Measurements from ENCODE around the gene NUP35. TPM values are rescaled to one million over a fixed set of nuclear protein-coding genes. Genes with fewer than 3 reads are reported as not detected.

The NUP35 gene
- total and polyA plus RNA-seq, 2 of the 8 experiments (the other 6 are each of a cell fraction or from before 2014, with no cell fraction given): 30.7 to 48.7 TPM

DNA sequence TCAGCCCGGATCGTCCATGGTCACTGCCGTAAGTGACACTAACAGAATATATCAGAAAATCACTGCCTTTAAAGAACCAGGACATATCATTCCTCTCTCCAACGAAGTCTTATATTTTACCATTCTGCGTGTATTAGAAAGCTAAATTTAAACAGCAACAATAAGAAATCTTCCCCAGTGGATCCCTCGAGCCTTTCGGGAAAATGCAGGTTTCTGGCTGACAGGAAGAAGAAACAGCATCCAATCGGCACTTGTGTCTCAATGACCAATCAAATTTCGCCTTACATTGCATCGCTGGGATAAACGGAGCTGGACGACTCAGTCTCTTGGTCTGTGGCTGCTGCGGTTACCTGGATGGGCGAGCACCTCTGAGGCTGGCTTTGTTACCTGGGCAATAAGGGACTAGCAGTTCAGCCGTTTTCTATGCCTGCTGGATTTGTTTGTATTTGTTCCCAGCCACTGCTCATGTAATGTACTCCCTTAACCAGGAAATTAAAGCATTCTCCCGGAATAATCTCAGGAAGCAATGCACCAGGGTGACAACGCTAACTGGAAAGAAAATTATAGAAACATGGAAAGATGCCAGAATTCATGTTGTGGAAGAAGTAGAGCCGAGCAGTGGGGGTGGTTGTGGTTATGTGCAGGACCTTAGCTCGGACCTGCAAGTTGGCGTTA, 45.6 kb upstream of the NUP35 start, which contains the start of gene DUSP19 (continued):
- TF ChIP-seq CHD2 (IDR thresholded peaks at IDR 0.05; ENCODE audit: low read length) (peak; percentile 67; the same call in 1 of the 2 replicates), RAD21 (IDR thresholded peaks at IDR 0.05 in 1 of 2, conservative IDR thresholded peaks at IDR 0.05 in 1 of 2; ENCODE audit: low read depth in 2 of 2, low read length in 2 of 2) (peak in 1 of 2 experiments; percentile 12; a peak in 1 of 4 replicates), NRF1 (IDR thresholded peaks at IDR 0.05; ENCODE audit: low read depth, low read length) (no peak), TBP (IDR thresholded peaks at IDR 0.05; ENCODE audit: low read depth, low read length) (peak; percentile 88), CREB1 (IDR thresholded peaks at IDR 0.05) (peak; percentile 41; the same call in 1 of the 2 replicates), SIN3A (conservative IDR thresholded peaks at IDR 0.05 in 1 of 2, IDR thresholded peaks at IDR 0.05 in 1 of 2; ENCODE audit: low read depth in 1 of 2, low read length in 2 of 2) (peak; percentile 45 to 87; a peak in 2 of 4 replicates), GTF2F1 (IDR thresholded peaks at IDR 0.05; ENCODE audit: borderline replicate concordance, low read depth, low read length) (0 out of 2 replicates have a peak, but pooled peaks have one; percentile 51), EGR1 (IDR thresholded peaks at IDR 0.05; ENCODE audit: borderline replicate concordance, low read depth, low read length) (no peak), POLR2AphosphoS5 (IDR thresholded peaks at IDR 0.05; ENCODE audit: low read depth, low read length) (peak; percentile 90), BRCA1 (IDR thresholded peaks at IDR 0.05; ENCODE audit: low read depth, low read length) (no peak), POLR2A (IDR thresholded peaks at IDR 0.05; ENCODE audit: control extremely low read depth in 1 of 2, low read depth in 2 of 2, low read length in 2 of 2) (peak; percentile 25 to 93), TAF7 (optimal IDR thresholded peaks at IDR 0.05; ENCODE audit: borderline replicate concordance, low read depth, low read length) (peak; percentile 63), SRF (IDR thresholded peaks at IDR 0.05; ENCODE audit: low read depth, low read length) (no peak), TAF1 (IDR thresholded peaks at IDR 0.05; ENCODE audit: low read depth, low read length) (peak; percentile 92), KDM4A (IDR thresholded peaks at IDR 0.05; ENCODE audit: low read depth, low read length, severe bottlenecking) (peak; percentile 45), EP300 (IDR thresholded peaks at IDR 0.05; ENCODE audit: borderline replicate concordance in 1 of 2, low read depth in 2 of 2, low read length in 2 of 2) (no peak)
- TF ChIP-seq, protein P1, sequence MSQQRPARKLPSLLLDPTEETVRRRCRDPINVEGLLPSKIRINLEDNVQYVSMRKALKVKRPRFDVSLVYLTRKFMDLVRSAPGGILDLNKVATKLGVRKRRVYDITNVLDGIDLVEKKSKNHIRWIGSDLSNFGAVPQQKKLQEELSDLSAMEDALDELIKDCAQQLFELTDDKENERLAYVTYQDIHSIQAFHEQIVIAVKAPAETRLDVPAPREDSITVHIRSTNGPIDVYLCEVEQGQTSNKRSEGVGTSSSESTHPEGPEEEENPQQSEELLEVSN (IDR thresholded peaks at IDR 0.05): peak; percentile 67; the same call in 1 of the 2 replicates

Data from H1 (cell line).